OCI-LY7 (cell line): Measurements from ENCODE around the gene LY86.

Experiments used
- EZH2phosphoT487 ChIP-seq: fragments of 200-600 bp; sonication (generic); IDR thresholded peaks from 2 replicates; pipeline ENCODE4 v1.6.1; 2018; ENCODE audit warnings: low read depth, borderline replicate concordance, mild to moderate bottlenecking, mixed run types, antibody characterized with exemption, low read length, moderate library complexity, mixed read lengths
- TF ChIP-seq, protein P1 (sequence below): fragments of 200-600 bp; sonication (generic); conservative IDR thresholded peaks from 2 replicates; pipeline ENCODE4 v1.5.1; 2014; ENCODE audit warnings: mild to moderate bottlenecking, antibody characterized with exemption, low read length, moderate library complexity, mixed read lengths

DNA sequence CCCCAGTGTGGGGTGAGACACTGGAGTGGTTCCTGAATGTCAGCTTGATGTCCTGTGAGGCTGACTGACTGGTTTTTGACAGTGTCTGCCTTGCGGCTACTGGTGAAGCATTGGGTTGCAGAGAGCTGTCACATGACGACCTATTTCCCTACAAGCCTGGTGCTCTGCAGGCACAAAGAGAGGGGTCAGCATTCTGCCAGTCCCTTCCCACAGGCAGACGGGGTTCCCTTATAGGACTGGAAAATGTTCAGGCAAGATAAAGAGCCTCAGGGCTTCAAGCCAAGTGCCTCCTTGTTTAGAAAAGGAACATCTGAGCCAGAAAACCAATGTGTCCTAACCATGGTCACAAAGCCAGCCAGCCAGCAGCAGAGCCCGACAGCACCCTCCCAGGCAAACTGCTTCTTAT, 11.0 kb downstream of the LY86 start:
- TF ChIP-seq, protein P1, sequence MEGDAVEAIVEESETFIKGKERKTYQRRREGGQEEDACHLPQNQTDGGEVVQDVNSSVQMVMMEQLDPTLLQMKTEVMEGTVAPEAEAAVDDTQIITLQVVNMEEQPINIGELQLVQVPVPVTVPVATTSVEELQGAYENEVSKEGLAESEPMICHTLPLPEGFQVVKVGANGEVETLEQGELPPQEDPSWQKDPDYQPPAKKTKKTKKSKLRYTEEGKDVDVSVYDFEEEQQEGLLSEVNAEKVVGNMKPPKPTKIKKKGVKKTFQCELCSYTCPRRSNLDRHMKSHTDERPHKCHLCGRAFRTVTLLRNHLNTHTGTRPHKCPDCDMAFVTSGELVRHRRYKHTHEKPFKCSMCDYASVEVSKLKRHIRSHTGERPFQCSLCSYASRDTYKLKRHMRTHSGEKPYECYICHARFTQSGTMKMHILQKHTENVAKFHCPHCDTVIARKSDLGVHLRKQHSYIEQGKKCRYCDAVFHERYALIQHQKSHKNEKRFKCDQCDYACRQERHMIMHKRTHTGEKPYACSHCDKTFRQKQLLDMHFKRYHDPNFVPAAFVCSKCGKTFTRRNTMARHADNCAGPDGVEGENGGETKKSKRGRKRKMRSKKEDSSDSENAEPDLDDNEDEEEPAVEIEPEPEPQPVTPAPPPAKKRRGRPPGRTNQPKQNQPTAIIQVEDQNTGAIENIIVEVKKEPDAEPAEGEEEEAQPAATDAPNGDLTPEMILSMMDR, result no peak
- TF ChIP-seq EZH2phosphoT487, result no peak
